Measurements from ENCODE around the gene EIF5. TPM values are rescaled to one million over a fixed set of nuclear protein-coding genes. Genes with fewer than 3 reads are reported as not detected.

EIF5 gene
- total and polyA plus RNA-seq, 4 donors, result 121 to 435 (median 192) TPM

- Histone ChIP-seq H3K36me3 (ENCODE audit: control insufficient read depth in 4 of 4, insufficient read depth in 3 of 4, low read depth in 1 of 4, low read length in 3 of 4) (no peaks in the 10 kb centered on the region), H3K4me3 (ENCODE audit: low read depth in 1 of 3, low read length in 3 of 3) (no peak overlapping the region), H3K4me1 (ENCODE audit: control insufficient read depth in 4 of 4, insufficient read depth in 4 of 4, low read length in 3 of 4) (peaks cover 0 to 18% (median 11%) of the 10 kb centered on the region in 4 donors), H3K27ac (ENCODE audit: low read depth in 1 of 2, low read length in 2 of 2) (peak overlapping the region; percentile 91 to 92), H3K27me3 (ENCODE audit: control insufficient read depth in 4 of 4, insufficient read depth in 4 of 4, low read length in 3 of 4) (no peaks in the 10 kb centered on the region), H3K9ac (ENCODE audit: low read depth in 1 of 2, low read length in 2 of 2) (peak overlapping the region in 1 of 2 donors; percentile 32), H3K9me3 (ENCODE audit: control insufficient read depth in 4 of 4, low read length in 3 of 4) (no peaks in the 10 kb centered on the region)
- WGBS, result 73% methylated on average over 11 of the region's 11 CpGs
- no peak for TF ChIP-seq ZBTB33 (IDR thresholded peaks at IDR 0.05)
- peak; percentile 13 for TF ChIP-seq TAF1 (conservative IDR thresholded peaks at IDR 0.05)
- no peak for DNase-seq (ENCODE audit: low spot score)
Observed at GRCh38 chr14:103315941-103316340, 18.1 kb upstream of the EIF5 start.

DNA sequence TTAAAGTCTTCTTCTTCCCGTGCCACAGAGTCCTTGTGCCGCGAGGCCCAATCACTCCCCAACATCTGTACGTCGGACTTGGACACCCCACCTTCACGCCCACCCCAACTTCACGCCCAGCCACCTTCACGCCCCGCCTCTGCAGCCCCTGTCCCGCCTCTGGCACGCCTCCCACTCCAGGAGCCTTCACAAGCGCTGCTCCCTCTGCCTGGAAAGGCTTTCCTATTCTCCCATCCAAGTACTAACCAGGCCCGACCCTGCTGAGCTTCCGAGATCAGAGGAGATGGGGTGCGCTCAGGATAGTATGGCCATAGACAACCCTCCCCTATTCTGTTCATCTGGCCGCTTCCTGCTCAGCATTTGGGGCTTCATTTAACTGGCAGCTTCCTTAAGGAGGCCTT is 17.3 kb upstream of the EIF5 start:
- H3K4me3 ChIP-seq (ENCODE audit: low read depth in 1 of 3, low read length in 3 of 3), result no peak overlapping the region
- DNase-seq (ENCODE audit: low spot score), result peak; percentile 71
- no peaks in the 10 kb centered on the region for H3K36me3 ChIP-seq (ENCODE audit: control insufficient read depth in 4 of 4, insufficient read depth in 3 of 4, low read depth in 1 of 4, low read length in 3 of 4)
- no peaks in the 10 kb centered on the region for H3K27me3 ChIP-seq (ENCODE audit: control insufficient read depth in 4 of 4, insufficient read depth in 4 of 4, low read length in 3 of 4)
- 95% methylated on average over 16 of the region's 16 CpGs for WGBS
- no peak for TF ChIP-seq HNF4A (conservative IDR thresholded peaks at IDR 0.05)
- TF ChIP-seq, protein P1, sequence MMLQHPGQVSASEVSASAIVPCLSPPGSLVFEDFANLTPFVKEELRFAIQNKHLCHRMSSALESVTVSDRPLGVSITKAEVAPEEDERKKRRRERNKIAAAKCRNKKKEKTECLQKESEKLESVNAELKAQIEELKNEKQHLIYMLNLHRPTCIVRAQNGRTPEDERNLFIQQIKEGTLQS (IDR thresholded peaks at IDR 0.05), result no peak
- no peak for TF ChIP-seq NR2F2 (IDR thresholded peaks at IDR 0.05)
- TF ChIP-seq EGR1 (IDR thresholded peaks at IDR 0.05; ENCODE audit: low read depth in 2 of 2), result no peak
- TF ChIP-seq FOXA1 (IDR thresholded peaks at IDR 0.05), result no peak
- no peak for TF ChIP-seq GABPA (IDR thresholded peaks at IDR 0.05 in 1 of 2, conservative IDR thresholded peaks at IDR 0.05 in 1 of 2)
- no peak for TF ChIP-seq YY1 (IDR thresholded peaks at IDR 0.05)
- TF ChIP-seq HNF4G (IDR thresholded peaks at IDR 0.05), result no peak
- TF ChIP-seq, protein P2, sequence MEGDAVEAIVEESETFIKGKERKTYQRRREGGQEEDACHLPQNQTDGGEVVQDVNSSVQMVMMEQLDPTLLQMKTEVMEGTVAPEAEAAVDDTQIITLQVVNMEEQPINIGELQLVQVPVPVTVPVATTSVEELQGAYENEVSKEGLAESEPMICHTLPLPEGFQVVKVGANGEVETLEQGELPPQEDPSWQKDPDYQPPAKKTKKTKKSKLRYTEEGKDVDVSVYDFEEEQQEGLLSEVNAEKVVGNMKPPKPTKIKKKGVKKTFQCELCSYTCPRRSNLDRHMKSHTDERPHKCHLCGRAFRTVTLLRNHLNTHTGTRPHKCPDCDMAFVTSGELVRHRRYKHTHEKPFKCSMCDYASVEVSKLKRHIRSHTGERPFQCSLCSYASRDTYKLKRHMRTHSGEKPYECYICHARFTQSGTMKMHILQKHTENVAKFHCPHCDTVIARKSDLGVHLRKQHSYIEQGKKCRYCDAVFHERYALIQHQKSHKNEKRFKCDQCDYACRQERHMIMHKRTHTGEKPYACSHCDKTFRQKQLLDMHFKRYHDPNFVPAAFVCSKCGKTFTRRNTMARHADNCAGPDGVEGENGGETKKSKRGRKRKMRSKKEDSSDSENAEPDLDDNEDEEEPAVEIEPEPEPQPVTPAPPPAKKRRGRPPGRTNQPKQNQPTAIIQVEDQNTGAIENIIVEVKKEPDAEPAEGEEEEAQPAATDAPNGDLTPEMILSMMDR (IDR thresholded peaks at IDR 0.05; ENCODE audit: low read depth, low read length, missing input control), result no peak
- TF ChIP-seq TAF1 (conservative IDR thresholded peaks at IDR 0.05), result no peak
- no peak for TF ChIP-seq REST (IDR thresholded peaks at IDR 0.05)
- no peak for TF ChIP-seq JUND (IDR thresholded peaks at IDR 0.05)
- no peak for TF ChIP-seq RXRA (IDR thresholded peaks at IDR 0.05)
- no peak for TF ChIP-seq RAD21 (IDR thresholded peaks at IDR 0.05)
- peaks cover 0 to 18% (median 11%) of the 10 kb centered on the region in 4 donors for H3K4me1 ChIP-seq (ENCODE audit: control insufficient read depth in 4 of 4, insufficient read depth in 4 of 4, low read length in 3 of 4)
- no peaks in the 10 kb centered on the region for H3K9me3 ChIP-seq (ENCODE audit: control insufficient read depth in 4 of 4, low read length in 3 of 4)
- H3K9ac ChIP-seq (ENCODE audit: low read depth in 1 of 2, low read length in 2 of 2), result no peak overlapping the region
- H3K27ac ChIP-seq (ENCODE audit: low read depth in 1 of 2, low read length in 2 of 2), result no peak overlapping the region

Measured in liver (tissue), 9 donors.